Adrenal gland (tissue), 12 donors: ENCODE data around the gene PKDREJ. TPM values are rescaled to one million over a fixed set of nuclear protein-coding genes. Genes with fewer than 3 reads are reported as not detected.

Experiments
- DNase-seq, 7 donors: peaks; one replicate each; pipeline ENCODE4 v3.0.0-alpha.2; 2019 to 2020
- H3K27ac ChIP-seq, 5 donors: fragments of 200-600 bp; sonication (generic) in 4 of 5; 1 replicate in 3 of 5; 2 replicates in 2 of 5; pipeline versions ENCODE4 v1.5.1 to v1.8.0; 2016 to 2020; ENCODE audit warnings: mild to moderate bottlenecking in 1 of 5
- H3K27me3 ChIP-seq: fragments of 200-600 bp; 2 replicates; pipeline ENCODE4 v1.8.0; 2021
- H3K36me3 ChIP-seq, 2 donors: fragments of 200-600 bp; replicated peaks in 1 of 2; 1 replicate in 1 of 2; 2 replicates in 1 of 2; pipeline versions ENCODE4 v1.5.1 to v1.8.0; 2018 to 2022
- H3K4me1 ChIP-seq, 2 donors: fragments of 200-600 bp; replicated peaks in 1 of 2; 1 replicate in 1 of 2; 2 replicates in 1 of 2; pipeline versions ENCODE4 v1.5.1 to v1.8.0; 2018 to 2021
- H3K4me3 ChIP-seq, 4 donors: fragments of 200-600 bp; sonication (generic) in 3 of 4; one replicate each; pipeline ENCODE4 v1.5.1; 2016 to 2018
- H3K9me3 ChIP-seq, 3 donors: fragments of 200-600 bp; sonication (generic) in 1 of 3; replicated peaks in 1 of 3; 1 replicate in 2 of 3; 2 replicates in 1 of 3; pipeline versions ENCODE4 v1.5.1 to v1.8.0; 2016 to 2021
- CTCF ChIP-seq, 6 experiments: fragments of 450-650 bp in 4 of 6; fragments of 200-600 bp in 2 of 6; sonication (generic) in 1 of 6; IDR thresholded peaks; 1 replicate in 5 of 6; 2 replicates in 1 of 6; pipeline versions ENCODE4 v1.5.1 to v1.8.0; 2016 to 2021; ENCODE audit warnings: antibody characterized with exemption in 6 of 6, mild to moderate bottlenecking in 2 of 6, moderate library complexity in 1 of 6
- POLR2A ChIP-seq, 2 donors: fragments of 450-650 bp; IDR thresholded peaks; one replicate each; pipeline ENCODE4 v1.6.1; 2017; ENCODE audit warnings: antibody characterized with exemption in 2 of 2, mild to moderate bottlenecking in 2 of 2, moderate library complexity in 1 of 2
- WGBS, 4 donors: extraction: QIAGEN DNeasy Blood & Tissue Kit in 2 of 4; methylation state at CpG; one replicate each; pipeline versions ENCODE4 v1.1.5 to v1.1.7; 2013 to 2017; 5-methylcytosine and 5-hydroxymethylcytosine counted together
- intact Hi-C, 2 donors: fragments of 100-400 bp; cut with DNase I; formaldehyde crosslinking; loops; one replicate each; pipeline versions ENCODE4 v1.14.1 to v1.15.0; 2022 to 2023
- polyA plus RNA-seq, 3 donors: library from polyadenylated mRNA; stranded (reverse); fragments of 200-250 nt in 2 of 3; fragments of 350-450 nt in 1 of 3; fragmentation: Illumina TruSeq in 1 of 3; extraction: RNeasy Lipid Tissue Mini Kit (QIAGEN cat#74804) in 1 of 3; gene quantifications; one replicate each; pipeline ENCODE4 v1.2.3, GENCODE V29; 2013 to 2014
- total RNA-seq, 9 donors: library from RNA; depleted of rRNA in 4 of 9; stranded (reverse); fragments of >200 nt in 4 of 9; fragments of 120-200 nt in 1 of 9; fragmentation: NEBNext Ultra II Directional in 1 of 9; extraction: Animal tissue kit (Norgen Biotek cat#: 25700) in 1 of 9; gene quantifications; one replicate each; pipeline versions ENCODE4 v1.1.0 to v1.2.4, GENCODE V29; 2013 to 2023
- donor health status: healthy with polysubstance abuse.
- donor health status: Bipolar disorder and iron deficiency.
- donor health status: DM: yes; HTN: yes; CAD: no.
- donor health status: DM: no; HTN: no; CAD: no.
- donor health status: DM: no; HTN: no; CAD: no.
- donor health status: DM: yes; HTN: yes; CAD: no.

The PKDREJ gene
- total and polyA plus RNA-seq, 12 donors, result under 0.01 to 0.11 (median 0.05) TPM; not detected in 2

DNA sequence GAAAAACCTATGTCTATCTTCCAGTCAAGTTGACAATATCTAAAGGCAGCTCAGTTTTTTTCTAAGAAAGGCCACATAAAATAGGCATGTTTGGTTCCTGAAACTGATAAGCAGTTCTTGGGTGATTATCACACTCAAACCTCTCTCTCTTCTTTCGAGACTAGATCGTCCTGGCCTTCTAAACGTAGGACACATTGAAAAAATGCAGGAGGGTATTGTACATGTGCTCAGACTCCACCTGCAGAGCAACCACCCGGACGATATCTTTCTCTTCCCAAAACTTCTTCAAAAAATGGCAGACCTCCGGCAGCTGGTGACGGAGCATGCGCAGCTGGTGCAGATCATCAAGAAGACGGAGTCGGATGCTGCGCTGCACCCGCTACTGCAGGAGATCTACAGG, 28.2 kb downstream of the PKDREJ start:
- whole genome bisulfite sequencing, 4 donors, result 94 to 95% (median 95%) methylated on average over 12 of the region's 12 CpGs
- Histone ChIP-seq H3K27ac (no peak overlapping the region), H3K9me3 (no peaks in the 10 kb centered on the region), H3K4me3 (no peak overlapping the region), H3K4me1 (peaks cover 10 to 17% of the 10 kb centered on the region in 2 donors), H3K27me3 (no peaks in the 10 kb centered on the region), H3K36me3 (peaks cover 0 to 36% of the 10 kb centered on the region in 2 donors)
- DNase-seq, result no peak
- TF ChIP-seq POLR2A (IDR thresholded peaks at IDR 0.05), result no peak
- TF ChIP-seq CTCF (IDR thresholded peaks at IDR 0.05), result no peak
- intact Hi-C loops, result no loop called here

DNA sequence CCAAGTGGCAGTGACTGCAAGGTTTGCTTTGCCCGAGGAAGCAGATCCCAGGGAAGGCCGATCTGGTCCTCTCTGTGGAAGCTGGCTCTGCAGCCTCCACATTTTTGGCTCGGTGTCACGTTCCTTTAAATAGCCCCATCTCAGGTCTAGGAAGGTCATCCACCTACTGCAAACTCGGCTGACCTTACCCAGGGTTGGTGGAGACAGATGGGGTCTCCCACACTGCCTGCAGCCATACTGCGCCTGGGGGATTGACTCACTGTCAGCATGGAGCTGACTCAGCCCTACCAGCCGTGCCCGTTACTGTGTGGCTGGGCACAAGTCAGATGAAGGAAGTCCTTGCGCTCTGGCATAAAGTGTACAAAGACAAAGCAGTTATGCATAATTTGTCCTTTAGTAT, 29.9 kb downstream of the PKDREJ start:
- Histone ChIP-seq H3K4me3 (no peak overlapping the region), H3K36me3 (peaks cover 0 to 27% of the 10 kb centered on the region in 2 donors), H3K27me3 (no peaks in the 10 kb centered on the region), H3K27ac (peak overlapping the region in 3 of 5 donors; percentile 70 to 82 (median 80)), H3K4me1 (peaks cover 10 to 17% of the 10 kb centered on the region in 2 donors), H3K9me3 (no peaks in the 10 kb centered on the region)
- intact Hi-C loops, result no loop called here
- WGBS, 4 donors, result 15 to 25% (median 19%) methylated on average over 6 to 9 of the region's 9 CpGs
- peak; percentile 83 to 95 (median 91) for DNase-seq
- peak in 1 of 2 donors; percentile 70 for TF ChIP-seq POLR2A (IDR thresholded peaks at IDR 0.05)
- TF ChIP-seq CTCF (IDR thresholded peaks at IDR 0.05), result no peak

- TF ChIP-seq CTCF (IDR thresholded peaks at IDR 0.05) (no peak), POLR2A (IDR thresholded peaks at IDR 0.05) (no peak)
- DNase-seq, result peak in 1 of 7 donors; percentile 4
- Histone ChIP-seq H3K4me1 (peaks cover 10 to 17% of the 10 kb centered on the region in 2 donors), H3K4me3 (no peak overlapping the region), H3K36me3 (peaks cover 0 to 13% of the 10 kb centered on the region in 2 donors), H3K27ac (no peak overlapping the region), H3K9me3 (no peaks in the 10 kb centered on the region), H3K27me3 (no peaks in the 10 kb centered on the region)
- intact Hi-C loops, result no loop called here
- 91 to 92% (median 91%) methylated on average over 13 of the region's 13 CpGs for WGBS, 4 donors
These were observed 32.8 kb downstream of the PKDREJ start for GRCh38 chr22:46230262-46230901.

- H3K4me3 ChIP-seq, result no peak overlapping the region
- H3K27ac ChIP-seq, result no peak overlapping the region
- WGBS, 4 donors, result 89 to 94% (median 91%) methylated on average over 5 to 8 of the region's 8 CpGs
- H3K9me3 ChIP-seq, result no peaks in the 10 kb centered on the region
- DNase-seq, result no peak
- no peaks in the 10 kb centered on the region for H3K27me3 ChIP-seq
- H3K36me3 ChIP-seq, result peaks cover 0 to 9% of the 10 kb centered on the region in 2 donors
- TF ChIP-seq CTCF (IDR thresholded peaks at IDR 0.05) (no peak), POLR2A (IDR thresholded peaks at IDR 0.05) (no peak)
- H3K4me1 ChIP-seq, result peaks cover 14 to 21% of the 10 kb centered on the region in 2 donors
- intact Hi-C loops, result no loop called here
These were observed 33.4 kb downstream of the PKDREJ start for GRCh38 chr22:46229701-46230100.
